Activated CD8-positive, alpha-beta T cell treated with anti-CD3 and anti-CD28 coated beads, Interleukin-2, amount 10 ng/mL, durations not matched to agents 7 days and 5 days (primary cell): ENCODE measurements around the gene ZNF599. TPM values are rescaled to one million over a fixed set of nuclear protein-coding genes. Genes with fewer than 3 reads are reported as not detected.
A peak's percentile ranks its signal among the peaks of the same experiment; 100 is the strongest.

Source experiments
- ATAC-seq: fragments of 150-1000 bp; cut with Tn5 transposase; one replicate; pipeline ENCODE4 v1.10.0; 2021; ENCODE audit warnings: moderate library complexity
- CTCF ChIA-PET: fragments of 350-600 bp; sonication (Branson Sonifier 250); formaldehyde crosslinking; loops from one replicate; lab custom pipeline; 2021; ENCODE audit warnings: antibody characterized with exemption; lab: Charles Lee
- POLR2A ChIA-PET: fragments of 350-600 bp; sonication (Branson Sonifier 250); formaldehyde crosslinking; loops from one replicate; lab custom pipeline; 2021; ENCODE audit warnings: antibody characterized with exemption; lab: Charles Lee
- DNase-seq: peaks from one replicate; pipeline ENCODE4 v3.0.0-alpha.2; 2020
- H3K27ac Mint-ChIP-seq: one replicate; pipeline ENCODE4 v1.8.0; 2021; ENCODE audit warnings: mild to moderate bottlenecking, mixed read lengths
- H3K27me3 Mint-ChIP-seq: one replicate; pipeline ENCODE4 v1.8.0; 2021; ENCODE audit warnings: low read depth, mixed read lengths
- H3K36me3 Mint-ChIP-seq: one replicate; pipeline ENCODE4 v1.8.0; 2021; ENCODE audit warnings: low read depth, mixed read lengths
- H3K4me1 Mint-ChIP-seq: one replicate; pipeline ENCODE4 v1.8.0; 2021; ENCODE audit warnings: low read depth, mixed read lengths
- H3K4me3 Mint-ChIP-seq: one replicate; pipeline ENCODE4 v1.8.0; 2021; ENCODE audit warnings: mild to moderate bottlenecking, mixed read lengths
- H3K9me3 Mint-ChIP-seq: one replicate; pipeline ENCODE4 v1.8.0; 2022; ENCODE audit warnings: mixed read lengths; ENCODE audit not compliant: insufficient read depth
- total RNA-seq, 2 experiments: library from RNA; stranded (reverse); gene quantifications; one replicate each; pipeline ENCODE4 v1.2.3, GENCODE V29; 2021

ZNF599 gene
- total RNA-seq, 2 experiments from 2014 or later, result 4.9 to 5.0 TPM

GRCh38 chr19:34786236-34786635 lies 13.2 kb upstream of the ZNF599 start:
- ATAC-seq (no peak), DNase-seq (no peak)
- POLR2A ChIA-PET, result no interaction called here
- no peaks in the 10 kb centered on the region for H3K4me1 Mint-ChIP-seq
- no peak overlapping the region for H3K4me3 Mint-ChIP-seq
- H3K36me3 Mint-ChIP-seq, result no peaks in the 10 kb centered on the region
- CTCF ChIA-PET, result no interaction called here
- peaks cover 2% of the 10 kb centered on the region for H3K27me3 Mint-ChIP-seq
- H3K9me3 Mint-ChIP-seq, result no peaks in the 10 kb centered on the region
- no peak overlapping the region for H3K27ac Mint-ChIP-seq

GRCh38 chr19:34779652-34780051 lies 6.6 kb upstream of the ZNF599 start:
- ChIA-PET CTCF (no interaction called here), POLR2A (no interaction called here)
- H3K27ac Mint-ChIP-seq, result no peak overlapping the region
- H3K27me3 Mint-ChIP-seq, result peaks cover 3% of the 10 kb centered on the region
- H3K9me3 Mint-ChIP-seq, result no peaks in the 10 kb centered on the region
- no peak for DNase-seq
- no peaks in the 10 kb centered on the region for H3K4me1 Mint-ChIP-seq
- H3K36me3 Mint-ChIP-seq, result no peaks in the 10 kb centered on the region
- no peak for ATAC-seq
- no peak overlapping the region for H3K4me3 Mint-ChIP-seq

- Mint-ChIP-seq H3K9me3 (no peaks in the 10 kb centered on the region), H3K4me3 (no peak overlapping the region), H3K27me3 (peaks cover 3% of the 10 kb centered on the region), H3K36me3 (peaks cover 2% of the 10 kb centered on the region), H3K4me1 (peaks cover under 1% of the 10 kb centered on the region), H3K27ac (no peak overlapping the region)
- no peak for ATAC-seq
- ChIA-PET CTCF (no interaction called here), POLR2A (no interaction called here)
- DNase-seq, result no peak
Observed at GRCh38 chr19:34778342-34778741, 5.3 kb upstream of the ZNF599 start.

GRCh38 chr19:34774857-34775256 lies 1.8 kb upstream of the ZNF599 start:
- Mint-ChIP-seq H3K4me3 (no peak overlapping the region), H3K27ac (no peak overlapping the region), H3K27me3 (peaks cover 3% of the 10 kb centered on the region), H3K9me3 (peaks cover 7% of the 10 kb centered on the region), H3K4me1 (peaks cover 16% of the 10 kb centered on the region), H3K36me3 (peaks cover 22% of the 10 kb centered on the region)
- no peak for ATAC-seq
- POLR2A ChIA-PET, result no interaction called here
- no peak for DNase-seq
- CTCF ChIA-PET, result no interaction called here

- H3K36me3 Mint-ChIP-seq, result peaks cover 33% of the 10 kb centered on the region
- DNase-seq, result no peak
- H3K4me1 Mint-ChIP-seq, result peaks cover 16% of the 10 kb centered on the region
- POLR2A ChIA-PET, result no interaction called here
- peaks cover 3% of the 10 kb centered on the region for H3K27me3 Mint-ChIP-seq
- H3K4me3 Mint-ChIP-seq, result peak overlapping the region; percentile 87
- CTCF ChIA-PET, result no interaction called here
- H3K27ac Mint-ChIP-seq, result no peak overlapping the region
- peaks cover 7% of the 10 kb centered on the region for H3K9me3 Mint-ChIP-seq
- no peak for ATAC-seq
Observed at GRCh38 chr19:34773555-34773864, 495 bp upstream of the ZNF599 start.

GRCh38 chr19:34767951-34768350 lies 5.1 kb downstream of the ZNF599 start:
- no peak overlapping the region for H3K4me3 Mint-ChIP-seq

GRCh38 chr19:34766386-34766785 lies 6.6 kb downstream of the ZNF599 start:
- no peaks in the 10 kb centered on the region for H3K27me3 Mint-ChIP-seq
- ATAC-seq, result no peak
- H3K9me3 Mint-ChIP-seq, result peaks cover 27% of the 10 kb centered on the region
- DNase-seq, result no peak
- POLR2A ChIA-PET, result no interaction called here
- no peak overlapping the region for H3K4me3 Mint-ChIP-seq
- CTCF ChIA-PET, result interaction anchor here (0.7 to 0.8 kb wide), 2 partner anchors 33 to 110 kb away, joined by 3 read pairs; no protein-coding TSS in a partner anchor
- H3K27ac Mint-ChIP-seq, result no peak overlapping the region
- peaks cover 2% of the 10 kb centered on the region for H3K4me1 Mint-ChIP-seq
- H3K36me3 Mint-ChIP-seq, result peaks cover 72% of the 10 kb centered on the region

More at GRCh38 chr19:34767951-34768350, 5.1 kb downstream of the ZNF599 start:
- Mint-ChIP-seq H3K4me1 (peaks cover 12% of the 10 kb centered on the region), H3K27ac (no peak overlapping the region), H3K9me3 (peaks cover 17% of the 10 kb centered on the region), H3K36me3 (peaks cover 73% of the 10 kb centered on the region), H3K27me3 (no peaks in the 10 kb centered on the region)
- no peak for DNase-seq
- POLR2A ChIA-PET, result no interaction called here
- CTCF ChIA-PET, result no interaction called here
- ATAC-seq, result no peak

- POLR2A ChIA-PET, result no interaction called here
- CTCF ChIA-PET, result no interaction called here
- H3K9me3 Mint-ChIP-seq, result peaks cover 66% of the 10 kb centered on the region
- H3K4me3 Mint-ChIP-seq, result no peak overlapping the region
- H3K4me1 Mint-ChIP-seq, result no peaks in the 10 kb centered on the region
- H3K36me3 Mint-ChIP-seq, result peaks cover 37% of the 10 kb centered on the region
- ATAC-seq, result no peak
- no peak for DNase-seq
- H3K27me3 Mint-ChIP-seq, result no peaks in the 10 kb centered on the region
- H3K27ac Mint-ChIP-seq, result no peak overlapping the region
Observed at GRCh38 chr19:34759218-34759917, 13.6 kb downstream of the ZNF599 start.

- Mint-ChIP-seq H3K4me1 (no peaks in the 10 kb centered on the region), H3K36me3 (peaks cover 29% of the 10 kb centered on the region), H3K27me3 (no peaks in the 10 kb centered on the region), H3K4me3 (no peak overlapping the region), H3K27ac (no peak overlapping the region), H3K9me3 (peaks cover 71% of the 10 kb centered on the region)
- CTCF ChIA-PET, result no interaction called here
- ATAC-seq (no peak), DNase-seq (no peak)
- POLR2A ChIA-PET, result no interaction called here
Observed at GRCh38 chr19:34757441-34757840, 15.6 kb downstream of the ZNF599 start.

- H3K36me3 Mint-ChIP-seq, result peaks cover 13% of the 10 kb centered on the region
- ATAC-seq (no peak), DNase-seq (no peak)
- no peak overlapping the region for H3K4me3 Mint-ChIP-seq
- H3K27ac Mint-ChIP-seq, result no peak overlapping the region
- ChIA-PET CTCF (no interaction called here), POLR2A (no interaction called here)
- H3K4me1 Mint-ChIP-seq, result no peaks in the 10 kb centered on the region
- H3K9me3 Mint-ChIP-seq, result peaks cover 43% of the 10 kb centered on the region
- no peaks in the 10 kb centered on the region for H3K27me3 Mint-ChIP-seq
Observed at GRCh38 chr19:34744896-34745690, 27.9 kb downstream of the ZNF599 start.

- Mint-ChIP-seq H3K27me3 (no peaks in the 10 kb centered on the region), H3K9me3 (peaks cover 9% of the 10 kb centered on the region), H3K27ac (peak overlapping the region; percentile 87), H3K36me3 (peaks cover 27% of the 10 kb centered on the region), H3K4me1 (peaks cover 22% of the 10 kb centered on the region), H3K4me3 (peak overlapping the region; percentile 78)
- POLR2A ChIA-PET, result interaction anchor here (0.9 kb wide), 1 partner anchor 56 kb away, joined by 3 read pairs; no protein-coding TSS in a partner anchor
- ATAC-seq (no peak), DNase-seq (no peak)
- CTCF ChIA-PET, result interaction anchor here (1.9 kb wide), 1 partner anchor 279 kb away, joined by 4 read pairs; no protein-coding TSS in a partner anchor
Observed at GRCh38 chr19:34734537-34735103, 38.4 kb downstream of the ZNF599 start.
